NCI-H1417 (cell line): Measurements from ENCODE around the gene RIT1.

Experiments
- DNase-seq, 3 experiments: peaks; one replicate each; lab custom pipeline; 2025; lab: John Stamatoyannopoulos, UW

The RIT1 gene

GRCh38 chr1:155911156-155912055, at the start of gene RIT1:
RIT1 (minus strand) TSS chr1:155911349; CDS start chr1:155910761, 588 bp downstream.
- DNase-seq, result peak; percentile 76 to 91 (median 84)

- no peak for DNase-seq
Observed at GRCh38 chr1:155960081-155960745, 49.1 kb upstream of the RIT1 start.

- DNase-seq, result no peak
Observed at GRCh38 chr1:155957411-155957915, 46.3 kb upstream of the RIT1 start.

GRCh38 chr1:155954645-155955044, 43.5 kb upstream of the RIT1 start:
- no peak for DNase-seq

GRCh38 chr1:155952505-155952890, 41.3 kb upstream of the RIT1 start:
- peak in 1 of 3 experiments; percentile 73 for DNase-seq

- no peak for DNase-seq
Observed at GRCh38 chr1:155951753-155952504, 40.8 kb upstream of the RIT1 start.

GRCh38 chr1:155950829-155951228, 39.7 kb upstream of the RIT1 start:
- DNase-seq, result no peak

GRCh38 chr1:155947741-155948140, 36.6 kb upstream of the RIT1 start:
- no peak for DNase-seq

GRCh38 chr1:155947292-155947691, 36.1 kb upstream of the RIT1 start:
- DNase-seq, result no peak

GRCh38 chr1:155946633-155947219, 35.6 kb upstream of the RIT1 start:
- DNase-seq, result no peak

- DNase-seq, result peak in 1 of 3 experiments; percentile 89
Observed at GRCh38 chr1:155944444-155944799, 33.3 kb upstream of the RIT1 start.

- DNase-seq, result no peak
Observed at GRCh38 chr1:155942578-155943141, 31.5 kb upstream of the RIT1 start.

- DNase-seq, result no peak
Observed at GRCh38 chr1:155941845-155942531, 30.8 kb upstream of the RIT1 start.

- no peak for DNase-seq
Observed at GRCh38 chr1:155940993-155941844, 30.1 kb upstream of the RIT1 start, which contains the start of gene RXFP4. RXFP4 (plus strand) TSS chr1:155941638; CDS start chr1:155941710, 72 bp downstream.

GRCh38 chr1:155940482-155940992, 29.4 kb upstream of the RIT1 start:
- peak in 2 of 3 experiments; percentile 17 to 50 for DNase-seq

GRCh38 chr1:155938220-155938627, 27.1 kb upstream of the RIT1 start:
- peak; percentile 52 to 84 (median 73) for DNase-seq

GRCh38 chr1:155934936-155935590, 23.9 kb upstream of the RIT1 start:
- DNase-seq, result peak in 2 of 3 experiments; percentile 53 to 77

- peak; percentile 98 to 100 (median 100) for DNase-seq
Observed at GRCh38 chr1:155934097-155934935, 23.2 kb upstream of the RIT1 start, which contains the start of gene KHDC4. KHDC4 (minus strand) TSS chr1:155934413; CDS start chr1:155934373, 40 bp downstream.
